ENCODE results near the gene MYLK4. TPM values are rescaled to one million over a fixed set of nuclear protein-coding genes. Genes with fewer than 3 reads are reported as not detected.

The MYLK4 gene
- total and polyA plus RNA-seq, 8 donors: 0.12 to 1.3 (median 0.43) TPM; not detected in 3

- Histone ChIP-seq H3K4me1 (no peaks in the 10 kb centered on the region), H3K9me3 (no peaks in the 10 kb centered on the region), H3K4me3 (no peak overlapping the region), H3K36me3 (no peaks in the 10 kb centered on the region), H3K27me3 (peaks cover 0 to 6% (median 0%) of the 10 kb centered on the region in 3 donors), H3K27ac (no peak overlapping the region)
- no peak for DNase-seq
- 69 to 74% (median 71%) methylated on average over 4 of the region's 4 CpGs for WGBS, 5 donors
- intact Hi-C loops (cut with DNase I; ENCODE audit: low total_unique reads): no loop called here
- no peak for TF ChIP-seq EP300 (IDR thresholded peaks at IDR 0.05)
- TF ChIP-seq, protein P1, sequence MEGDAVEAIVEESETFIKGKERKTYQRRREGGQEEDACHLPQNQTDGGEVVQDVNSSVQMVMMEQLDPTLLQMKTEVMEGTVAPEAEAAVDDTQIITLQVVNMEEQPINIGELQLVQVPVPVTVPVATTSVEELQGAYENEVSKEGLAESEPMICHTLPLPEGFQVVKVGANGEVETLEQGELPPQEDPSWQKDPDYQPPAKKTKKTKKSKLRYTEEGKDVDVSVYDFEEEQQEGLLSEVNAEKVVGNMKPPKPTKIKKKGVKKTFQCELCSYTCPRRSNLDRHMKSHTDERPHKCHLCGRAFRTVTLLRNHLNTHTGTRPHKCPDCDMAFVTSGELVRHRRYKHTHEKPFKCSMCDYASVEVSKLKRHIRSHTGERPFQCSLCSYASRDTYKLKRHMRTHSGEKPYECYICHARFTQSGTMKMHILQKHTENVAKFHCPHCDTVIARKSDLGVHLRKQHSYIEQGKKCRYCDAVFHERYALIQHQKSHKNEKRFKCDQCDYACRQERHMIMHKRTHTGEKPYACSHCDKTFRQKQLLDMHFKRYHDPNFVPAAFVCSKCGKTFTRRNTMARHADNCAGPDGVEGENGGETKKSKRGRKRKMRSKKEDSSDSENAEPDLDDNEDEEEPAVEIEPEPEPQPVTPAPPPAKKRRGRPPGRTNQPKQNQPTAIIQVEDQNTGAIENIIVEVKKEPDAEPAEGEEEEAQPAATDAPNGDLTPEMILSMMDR (IDR thresholded peaks at IDR 0.05): no peak
- no peak for TF ChIP-seq POLR2AphosphoS5 (IDR thresholded peaks at IDR 0.05)
- TF ChIP-seq POLR2A (IDR thresholded peaks at IDR 0.05): no peak
Measured at GRCh38 chr6:2617729-2618128, 133.0 kb downstream of the MYLK4 start.

- Histone ChIP-seq H3K27ac (no peak overlapping the region), H3K4me1 (no peaks in the 10 kb centered on the region), H3K4me3 (no peak overlapping the region), H3K9me3 (no peaks in the 10 kb centered on the region), H3K27me3 (peaks cover 0 to 6% (median 0%) of the 10 kb centered on the region in 3 donors), H3K36me3 (no peaks in the 10 kb centered on the region)
- intact Hi-C loops (cut with DNase I; ENCODE audit: low total_unique reads): no loop called here
- TF ChIP-seq EP300 (IDR thresholded peaks at IDR 0.05): no peak
- no peak for TF ChIP-seq POLR2A (IDR thresholded peaks at IDR 0.05)
- TF ChIP-seq POLR2AphosphoS5 (IDR thresholded peaks at IDR 0.05): no peak
- TF ChIP-seq, protein P1 (IDR thresholded peaks at IDR 0.05): no peak
- WGBS, 5 donors: 63 to 78% (median 73%) methylated on average over 7 of the region's 7 CpGs
- no peak for DNase-seq
Measured at GRCh38 chr6:2616811-2617210, 133.9 kb downstream of the MYLK4 start.

DNA sequence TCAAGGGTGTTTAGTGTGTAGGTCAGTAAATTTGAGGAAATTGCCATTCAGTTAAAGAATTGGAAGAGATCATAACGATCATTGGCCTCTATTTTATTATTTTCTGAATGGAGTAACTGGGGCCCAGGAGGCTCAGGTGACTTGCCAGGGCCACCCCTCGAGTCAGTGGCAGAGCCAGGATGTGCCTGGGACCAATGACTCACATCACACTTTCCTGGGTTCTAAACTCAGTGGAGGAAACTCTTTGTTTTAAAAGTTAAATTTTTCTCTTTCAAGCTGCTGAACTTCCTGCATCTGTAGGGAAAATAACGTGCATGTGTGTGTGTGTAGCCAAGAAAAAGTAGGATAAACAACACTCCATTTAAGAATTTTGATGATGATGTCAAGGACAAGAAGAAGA, 135.5 kb downstream of the MYLK4 start:
- Histone ChIP-seq H3K4me3 (no peak overlapping the region), H3K4me1 (no peaks in the 10 kb centered on the region), H3K27ac (no peak overlapping the region), H3K9me3 (no peaks in the 10 kb centered on the region), H3K36me3 (no peaks in the 10 kb centered on the region), H3K27me3 (peaks cover 0 to 6% (median 0%) of the 10 kb centered on the region in 3 donors)
- TF ChIP-seq, protein P1 (IDR thresholded peaks at IDR 0.05): no peak
- TF ChIP-seq POLR2A (IDR thresholded peaks at IDR 0.05): no peak
- no peak for TF ChIP-seq EP300 (IDR thresholded peaks at IDR 0.05)
- TF ChIP-seq POLR2AphosphoS5 (IDR thresholded peaks at IDR 0.05): no peak
- WGBS, 5 donors: 42 to 56% (median 54%) methylated on average over 3 of the region's 3 CpGs
- no peak for DNase-seq
- intact Hi-C loops (cut with DNase I; ENCODE audit: low total_unique reads): no loop called here

DNA sequence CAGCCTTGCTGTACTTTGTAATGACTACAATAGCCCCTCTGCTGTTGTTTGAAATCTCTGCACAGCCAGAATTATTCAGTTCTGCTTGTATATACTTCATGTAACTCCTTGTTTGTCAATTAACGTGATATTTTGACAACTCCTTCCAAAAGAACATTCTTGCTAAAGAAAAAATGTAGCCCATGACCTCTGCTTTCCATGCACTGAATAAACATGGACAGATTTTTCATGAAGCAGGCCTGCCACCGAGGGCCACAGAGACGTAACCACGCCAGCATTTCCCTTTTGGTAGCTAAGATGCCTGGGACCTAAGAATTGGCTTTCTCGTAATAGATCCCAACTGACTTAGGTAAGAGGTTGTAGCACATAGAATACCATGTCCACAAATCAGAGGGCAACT, 135.9 kb downstream of the MYLK4 start:
- WGBS, 5 donors: 52 to 73% (median 65%) methylated on average over 5 of the region's 5 CpGs

More for the DNA sequence above, 135.9 kb downstream of the MYLK4 start:
- H3K9me3 ChIP-seq: no peaks in the 10 kb centered on the region
- no peak overlapping the region for H3K4me3 ChIP-seq
- intact Hi-C loops (cut with DNase I; ENCODE audit: low total_unique reads): no loop called here
- H3K4me1 ChIP-seq: no peaks in the 10 kb centered on the region
- no peak for DNase-seq
- H3K27ac ChIP-seq: no peak overlapping the region
- peaks cover 0 to 5% (median 0%) of the 10 kb centered on the region in 3 donors for H3K27me3 ChIP-seq
- TF ChIP-seq EP300 (IDR thresholded peaks at IDR 0.05) (no peak), POLR2AphosphoS5 (IDR thresholded peaks at IDR 0.05) (no peak), POLR2A (IDR thresholded peaks at IDR 0.05) (no peak)
- TF ChIP-seq, protein P1 (IDR thresholded peaks at IDR 0.05): no peak
- no peaks in the 10 kb centered on the region for H3K36me3 ChIP-seq
